GM12878 (cell line): ENCODE measurements around the gene NFE2L1. TPM values are rescaled to one million over a fixed set of nuclear protein-coding genes. Genes with fewer than 3 reads are reported as not detected.
A peak's percentile ranks its signal among the peaks of the same experiment; 100 is the strongest.

ENCODE experiments used
- ATAC-seq: fragments of 200-7000 bp; cut with Tn5 transposase; 3 replicates; pipeline ENCODE4 v1.9.1; 2020; ENCODE audit warnings: mild to moderate bottlenecking, moderate library complexity
- BruUV-seq: library from RNA; stranded (reverse); fragments of 400-500 nt; replicated peaks from 2 replicates; lab custom pipeline; 2021; lab: Mats Ljungman, UMichigan
- CTCF ChIA-PET: fragments of 300-600 bp; sonication (Branson Sonifier 250); formaldehyde crosslinking; extraction: SDS; loops from one replicate; lab custom pipeline; 2021; ENCODE audit warnings: inconsistent platforms; lab: Yijun Ruan, JAX
- POLR2A ChIA-PET: fragments of 350-600 bp; formaldehyde crosslinking; extraction: SDS; loops from one replicate; lab custom pipeline; 2021; ENCODE audit warnings: inconsistent platforms; lab: Charles Lee
- RAD21 ChIA-PET: fragments of 300-600 bp; sonication (Branson Sonifier 250); formaldehyde crosslinking; loops from one replicate; lab custom pipeline; 2023; ENCODE audit warnings: antibody characterized with exemption; ENCODE audit not compliant: unreplicated experiment; lab: Charles Lee
- SMC1A ChIA-PET: fragments of 300-600 bp; sonication (Branson Sonifier 250); formaldehyde crosslinking; loops from one replicate; lab custom pipeline; 2023; ENCODE audit not compliant: unreplicated experiment, uncharacterized antibody; lab: Charles Lee
- DNase-seq: peaks from one replicate; pipeline ENCODE4 v3.0.0-alpha.2; 2011; ENCODE audit warnings: low read depth, low spot score
- FAIRE-seq: peaks from 3 replicates; lab custom pipeline; 2011; peaks lifted over from hg19 to GRCh38; lab: Jason Lieb, UNC
- H2AFZ ChIP-seq: 2 replicates; pipeline ENCODE4 v1.6.0; 2011; ENCODE audit warnings: low read depth, low read length, control low read depth; ENCODE audit not compliant: control insufficient read depth
- H3K27ac ChIP-seq: 2 replicates; pipeline ENCODE4 v1.5.1; 2011; ENCODE audit warnings: control low read depth; ENCODE audit not compliant: control insufficient read depth, insufficient read depth
- H3K27me3 ChIP-seq, 2 experiments: replicated peaks in 1 of 2; 2 replicates each; pipeline versions ENCODE4 v1.6.0 to v1.6.1; 2011; ENCODE audit warnings: low read length in 1 of 2; ENCODE audit not compliant: control insufficient read depth in 2 of 2, insufficient read depth in 2 of 2
- H3K36me3 ChIP-seq, 2 experiments: 2 replicates each; pipeline ENCODE4 v1.5.1; 2011; ENCODE audit warnings: low read length in 1 of 2; ENCODE audit not compliant: control insufficient read depth in 2 of 2, insufficient read depth in 2 of 2
- H3K4me1 ChIP-seq: 2 replicates; pipeline ENCODE4 v1.6.1; 2011; ENCODE audit warnings: mild to moderate bottlenecking, low read length, moderate library complexity, mixed read lengths; ENCODE audit not compliant: control insufficient read depth, insufficient read depth
- H3K4me2 ChIP-seq: 2 replicates; pipeline ENCODE4 v1.6.0; 2011; ENCODE audit warnings: control low read depth; ENCODE audit not compliant: control insufficient read depth, insufficient read depth
- H3K4me3 ChIP-seq: fragments of 200-600 bp; sonication (generic); 2 replicates; pipeline ENCODE4 v1.5.1; 2016
- H3K79me2 ChIP-seq: 2 replicates; pipeline ENCODE4 v1.6.0; 2011; ENCODE audit warnings: low read length; ENCODE audit not compliant: control insufficient read depth, insufficient read depth
- H3K9ac ChIP-seq: 2 replicates; pipeline ENCODE4 v1.8.0; 2011; ENCODE audit warnings: low read length, control low read depth, mixed read lengths; ENCODE audit not compliant: control insufficient read depth, insufficient read depth
- H3K9me3 ChIP-seq: replicated peaks from 3 replicates; pipeline ENCODE4 v1.5.1; 2011; ENCODE audit warnings: mild to moderate bottlenecking, low read length; ENCODE audit not compliant: control insufficient read depth, insufficient read depth
- H4K20me1 ChIP-seq: 2 replicates; pipeline ENCODE4 v1.6.0; 2011; ENCODE audit not compliant: control insufficient read depth, insufficient read depth
- BMI1 ChIP-seq: fragments of 450-650 bp; IDR thresholded peaks from 2 replicates; pipeline ENCODE4 v1.6.1; 2016; ENCODE audit warnings: mild to moderate bottlenecking, moderate library complexity, borderline replicate concordance
- CBFB ChIP-seq: IDR thresholded peaks from 2 replicates; pipeline ENCODE4 v1.6.1; 2016; ENCODE audit warnings: antibody characterized with exemption, low read depth
- CHD1 ChIP-seq: IDR thresholded peaks from 2 replicates; pipeline ENCODE4 v1.6.1; 2012; ENCODE audit warnings: low read depth, low read length, improper control_type of control experiment
- EP300 ChIP-seq, 2 experiments: fragments of 150-350 bp in 1 of 2; IDR thresholded peaks; 2 replicates each; pipeline ENCODE4 v1.6.1; 2011 to 2012; ENCODE audit warnings: low read depth in 2 of 2, low read length in 2 of 2, borderline replicate concordance in 1 of 2, improper control_type of control experiment in 1 of 2, inconsistent platforms in 1 of 2; ENCODE audit not compliant: control insufficient read depth in 1 of 2
- ETV6 ChIP-seq, 2 experiments: fragments of 450-650 bp in 1 of 2; IDR thresholded peaks in 1 of 2; conservative IDR thresholded peaks in 1 of 2; 2 replicates each; pipeline ENCODE4 v1.6.1; 2014; ENCODE audit warnings: antibody characterized with exemption in 1 of 2, borderline replicate concordance in 1 of 2, low read depth in 1 of 2, mild to moderate bottlenecking in 1 of 2, moderate library complexity in 1 of 2
- HDAC6 ChIP-seq: fragments of 200-600 bp; sonication (generic); IDR thresholded peaks from one replicate; pipeline ENCODE4 v1.8.0; 2017; ENCODE audit warnings: antibody characterized with exemption; ENCODE audit not compliant: unreplicated experiment
- HDGF ChIP-seq: fragments of 450-650 bp; IDR thresholded peaks from 2 replicates; pipeline ENCODE4 v1.6.1; 2016; ENCODE audit warnings: antibody characterized with exemption
- NBN ChIP-seq: fragments of 450-650 bp; IDR thresholded peaks from 2 replicates; pipeline ENCODE4 v1.6.1; 2016
- POLR2AphosphoS2 ChIP-seq: IDR thresholded peaks from 2 replicates; pipeline ENCODE4 v1.6.1; 2011; ENCODE audit warnings: low read depth, mild to moderate bottlenecking, low read length, improper control_type of control experiment, moderate library complexity
- RB1 ChIP-seq: fragments of 450-650 bp; formaldehyde crosslinking; IDR thresholded peaks from 2 replicates; pipeline ENCODE4 v1.6.1; 2017; ENCODE audit warnings: mild to moderate bottlenecking, borderline replicate concordance
- RFX5 ChIP-seq: IDR thresholded peaks from 2 replicates; pipeline ENCODE4 v1.6.1; 2011; ENCODE audit warnings: low read depth, low read length, improper control_type of control experiment
- SIX5 ChIP-seq: IDR thresholded peaks from 2 replicates; pipeline ENCODE4 v1.6.1; 2011; ENCODE audit warnings: mild to moderate bottlenecking, low read depth, low read length, moderate library complexity; ENCODE audit not compliant: severe bottlenecking
- SMC3 ChIP-seq: IDR thresholded peaks from 2 replicates; pipeline ENCODE4 v1.6.1; 2011; ENCODE audit warnings: low read length, improper control_type of control experiment, borderline replicate concordance
- SRF ChIP-seq, 2 experiments: IDR thresholded peaks; 2 replicates each; pipeline ENCODE4 v1.6.1; 2011; ENCODE audit warnings: low read depth in 2 of 2, low read length in 2 of 2, mild to moderate bottlenecking in 1 of 2, moderate library complexity in 1 of 2
- TCF7 ChIP-seq: IDR thresholded peaks from 2 replicates; pipeline ENCODE4 v1.6.1; 2014; ENCODE audit warnings: antibody characterized with exemption, borderline replicate concordance
- WGBS: methylation state at CpG from one replicate; pipeline ENCODE4 v1.1.6; 2016; ENCODE audit warnings: low lambda C conversion rate; ENCODE audit not compliant: insufficient replicate concordance, insufficient coverage; ENCODE audit errors: missing lambda C conversion rate; 5-methylcytosine and 5-hydroxymethylcytosine counted together
- in situ Hi-C: fragments of 300-500 bp; cut with MboI; formaldehyde crosslinking; loops from 9 replicates; pipeline ENCODE4 v1.14.3; 2018; ENCODE audit warnings: mixed read lengths
- intact Hi-C: fragments of 100-400 bp; cut with micrococcal nuclease; formaldehyde crosslinking; loops from one replicate; pipeline ENCODE4 v1.14.2; 2022; ENCODE audit not compliant: unreplicated experiment
- polyA plus RNA-seq, 11 experiments: library from polyadenylated mRNA; depleted of rRNA in 4 of 11; unstranded in 6 of 11; stranded (reverse) in 5 of 11; fragments of >200 nt; fragmentation: Nextera tagmentation in 4 of 11; fragmentation: Illumina TruSeq in 1 of 11; extraction: Ambion mirVana in 4 of 11; extraction: Trizol in 1 of 11; gene quantifications; 1 replicate in 1 of 11; 2 replicates in 10 of 11; pipeline versions ENCODE4 v1.2.1 to v1.2.3, GENCODE V29; 2011 to 2016; ENCODE audit warnings: inconsistent platforms in 2 of 11, missing spikeins in 2 of 11, low read depth in 1 of 11
- total RNA-seq, 4 experiments: library from RNA; depleted of rRNA in 3 of 4; stranded (reverse); fragments of >200 nt in 3 of 4; fragmentation: Illumina TruSeq in 1 of 4; extraction: Trizol in 1 of 4; gene quantifications; 2 replicates each; pipeline versions ENCODE4 v1.2.1 to v1.2.3, GENCODE V29; 2013 to 2021
- TF ChIP-seq, protein P1 (sequence below): IDR thresholded peaks from 2 replicates; pipeline ENCODE4 v1.6.1; 2011; ENCODE audit warnings: low read depth, mild to moderate bottlenecking, low read length, moderate library complexity, borderline replicate concordance; ENCODE audit errors: extremely low read depth
- TF ChIP-seq, protein P2 (sequence below): fragments of 450-650 bp; IDR thresholded peaks from 2 replicates; pipeline ENCODE4 v1.6.1; 2017; ENCODE audit warnings: mild to moderate bottlenecking, low read depth, inconsistent platforms; ENCODE audit not compliant: poor library complexity, severe bottlenecking
- TF ChIP-seq, protein P3 (sequence below): IDR thresholded peaks from 2 replicates; pipeline ENCODE4 v1.6.1; 2012; ENCODE audit warnings: low read depth, low read length, improper control_type of control experiment
- TF ChIP-seq, protein P4 (sequence below): IDR thresholded peaks from 2 replicates; pipeline ENCODE4 v1.6.1; 2011; ENCODE audit warnings: borderline replicate concordance, low read depth, mild to moderate bottlenecking, moderate library complexity, mixed read lengths, low read length; ENCODE audit not compliant: insufficient read depth; ENCODE audit errors: extremely low read length

The NFE2L1 gene
- total and polyA plus RNA-seq, 10 of the 15 experiments (the other 5 are each of a cell fraction or from before 2014, with no cell fraction given), result 3.8 to 104 (median 26.4) TPM

DNA sequence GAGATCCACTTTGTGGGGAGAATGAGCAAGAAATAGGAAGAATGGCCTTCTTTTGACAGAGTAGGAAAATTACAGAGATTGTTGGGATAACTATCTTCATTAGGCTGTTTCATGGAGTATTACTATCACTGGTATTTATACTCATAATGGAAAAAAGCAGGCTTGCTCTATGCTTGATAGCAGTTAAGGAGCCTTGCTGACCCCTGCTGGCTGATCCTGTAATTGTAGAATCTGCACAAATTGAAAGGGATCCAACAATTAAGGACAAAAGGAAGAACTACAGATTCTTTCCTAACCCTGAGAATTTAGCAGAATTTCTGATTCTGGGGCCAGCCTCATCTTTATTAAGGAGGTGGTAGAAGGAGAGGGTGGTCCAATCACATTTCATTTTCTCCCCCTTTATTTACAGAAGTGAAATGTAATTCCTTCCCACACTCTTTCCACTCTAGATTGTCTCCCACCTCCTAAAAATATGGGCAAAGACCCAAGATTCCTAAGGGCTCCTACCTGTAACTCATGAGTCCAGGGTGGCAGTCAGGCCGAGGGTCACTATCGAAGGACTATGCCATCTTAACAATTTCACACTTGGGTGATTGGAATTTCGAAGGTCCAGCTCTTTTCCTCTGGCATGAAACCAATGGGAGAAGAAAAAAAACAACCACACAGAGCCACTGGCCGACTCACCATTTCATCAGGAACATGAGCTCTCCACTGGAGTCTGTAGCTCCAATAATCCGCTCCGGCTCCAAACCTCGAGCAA, 26.3 kb downstream of the NFE2L1 start:
- no peak overlapping the region for H3K9ac ChIP-seq
- DNase-seq, result no peak
- H3K9me3 ChIP-seq, result no peaks in the 10 kb centered on the region
- 71% methylated on average over 7 of the region's 7 CpGs for WGBS
- no peaks in the 10 kb centered on the region for H4K20me1 ChIP-seq
- intact Hi-C loops, result loop anchor here (1.0 kb wide), 1 partner anchor 48 kb away; no protein-coding TSS in a partner anchor
- POLR2A ChIA-PET, result interaction anchor here (0.7 to 1.6 kb wide), 5 partner anchors 18 to 48 kb away, joined by 3 to 6 read pairs (median 4); no protein-coding TSS in a partner anchor
- H2AFZ ChIP-seq, result no peak overlapping the region
- FAIRE-seq, result peak; percentile 81
- RAD21 ChIA-PET, result interaction anchor here (0.7 to 9.2 kb wide), 8 partner anchors 26 to 172 kb away, joined by 3 to 117 read pairs (median 4); partner anchors contain the start of gene NFE2L1
- in situ Hi-C loops, result no loop called here
- peaks cover 2% of the 10 kb centered on the region for H3K79me2 ChIP-seq
- no peaks in the 10 kb centered on the region for H3K4me1 ChIP-seq
- SMC1A ChIA-PET, result interaction anchor here (0.8 to 11.1 kb wide), 16 partner anchors 18 to 273 kb away, joined by 3 to 205 read pairs (median 6); partner anchors contain the start of gene NFE2L1
- H3K4me2 ChIP-seq, result no peak overlapping the region
- CTCF ChIA-PET, result interaction anchor here (0.6 to 17.1 kb wide), 25 partner anchors 9 to 614 kb away, joined by 3 to 525 read pairs (median 5); partner anchors contain the start of genes CBX1, HOXB7 and SNX11
- no peak overlapping the region for H3K27ac ChIP-seq
- no TSS peak for BruUV-seq
- H3K36me3 ChIP-seq, result peaks cover 10% of the 10 kb centered on the region in 2 experiments; a peak in 3 of 4 replicates
- H3K27me3 ChIP-seq, result no peaks in the 10 kb centered on the region
- ATAC-seq, result peak; percentile 84
- H3K4me3 ChIP-seq, result no peak overlapping the region
- TF ChIP-seq RFX5, result no peak
- no peak for TF ChIP-seq TCF7
- no peak for TF ChIP-seq HDGF
- no peak; the same call in 1 of the 2 replicates for TF ChIP-seq RB1
- TF ChIP-seq POLR2AphosphoS2, result no peak
- TF ChIP-seq, protein P1, sequence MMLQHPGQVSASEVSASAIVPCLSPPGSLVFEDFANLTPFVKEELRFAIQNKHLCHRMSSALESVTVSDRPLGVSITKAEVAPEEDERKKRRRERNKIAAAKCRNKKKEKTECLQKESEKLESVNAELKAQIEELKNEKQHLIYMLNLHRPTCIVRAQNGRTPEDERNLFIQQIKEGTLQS, result no peak
- TF ChIP-seq, protein P2, sequence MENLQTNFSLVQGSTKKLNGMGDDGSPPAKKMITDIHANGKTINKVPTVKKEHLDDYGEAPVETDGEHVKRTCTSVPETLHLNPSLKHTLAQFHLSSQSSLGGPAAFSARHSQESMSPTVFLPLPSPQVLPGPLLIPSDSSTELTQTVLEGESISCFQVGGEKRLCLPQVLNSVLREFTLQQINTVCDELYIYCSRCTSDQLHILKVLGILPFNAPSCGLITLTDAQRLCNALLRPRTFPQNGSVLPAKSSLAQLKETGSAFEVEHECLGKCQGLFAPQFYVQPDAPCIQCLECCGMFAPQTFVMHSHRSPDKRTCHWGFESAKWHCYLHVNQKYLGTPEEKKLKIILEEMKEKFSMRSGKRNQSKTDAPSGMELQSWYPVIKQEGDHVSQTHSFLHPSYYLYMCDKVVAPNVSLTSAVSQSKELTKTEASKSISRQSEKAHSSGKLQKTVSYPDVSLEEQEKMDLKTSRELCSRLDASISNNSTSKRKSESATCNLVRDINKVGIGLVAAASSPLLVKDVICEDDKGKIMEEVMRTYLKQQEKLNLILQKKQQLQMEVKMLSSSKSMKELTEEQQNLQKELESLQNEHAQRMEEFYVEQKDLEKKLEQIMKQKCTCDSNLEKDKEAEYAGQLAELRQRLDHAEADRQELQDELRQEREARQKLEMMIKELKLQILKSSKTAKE, result peak; percentile 24
- no peak for TF ChIP-seq ETV6 (conservative IDR thresholded peaks at IDR 0.05 in 1 of 2, IDR thresholded peaks at IDR 0.05 in 1 of 2; ENCODE audit: borderline replicate concordance in 1 of 2, low read depth in 1 of 2)
- no peak for TF ChIP-seq BMI1
- TF ChIP-seq CHD1, result no peak
- TF ChIP-seq CBFB, result no peak
- no peak for TF ChIP-seq HDAC6
- TF ChIP-seq NBN, result no peak
- TF ChIP-seq, protein P3, sequence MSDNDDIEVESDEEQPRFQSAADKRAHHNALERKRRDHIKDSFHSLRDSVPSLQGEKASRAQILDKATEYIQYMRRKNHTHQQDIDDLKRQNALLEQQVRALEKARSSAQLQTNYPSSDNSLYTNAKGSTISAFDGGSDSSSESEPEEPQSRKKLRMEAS, result no peak
- TF ChIP-seq SIX5, result no peak
- TF ChIP-seq SRF (IDR thresholded peaks at IDR 0.05; ENCODE audit: low read depth in 2 of 2, low read length in 2 of 2), result no peak
- TF ChIP-seq, protein P4, sequence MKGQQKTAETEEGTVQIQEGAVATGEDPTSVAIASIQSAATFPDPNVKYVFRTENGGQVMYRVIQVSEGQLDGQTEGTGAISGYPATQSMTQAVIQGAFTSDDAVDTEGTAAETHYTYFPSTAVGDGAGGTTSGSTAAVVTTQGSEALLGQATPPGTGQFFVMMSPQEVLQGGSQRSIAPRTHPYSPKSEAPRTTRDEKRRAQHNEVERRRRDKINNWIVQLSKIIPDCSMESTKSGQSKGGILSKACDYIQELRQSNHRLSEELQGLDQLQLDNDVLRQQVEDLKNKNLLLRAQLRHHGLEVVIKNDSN, result no peak
- no peak for TF ChIP-seq EP300 (IDR thresholded peaks at IDR 0.05; ENCODE audit: borderline replicate concordance in 1 of 2, control insufficient read depth in 1 of 2, low read depth in 2 of 2, low read length in 2 of 2)
- TF ChIP-seq SMC3, result peak; percentile 95
